Measurements from ENCODE around the gene EXOC4.

EXOC4 gene

DNA sequence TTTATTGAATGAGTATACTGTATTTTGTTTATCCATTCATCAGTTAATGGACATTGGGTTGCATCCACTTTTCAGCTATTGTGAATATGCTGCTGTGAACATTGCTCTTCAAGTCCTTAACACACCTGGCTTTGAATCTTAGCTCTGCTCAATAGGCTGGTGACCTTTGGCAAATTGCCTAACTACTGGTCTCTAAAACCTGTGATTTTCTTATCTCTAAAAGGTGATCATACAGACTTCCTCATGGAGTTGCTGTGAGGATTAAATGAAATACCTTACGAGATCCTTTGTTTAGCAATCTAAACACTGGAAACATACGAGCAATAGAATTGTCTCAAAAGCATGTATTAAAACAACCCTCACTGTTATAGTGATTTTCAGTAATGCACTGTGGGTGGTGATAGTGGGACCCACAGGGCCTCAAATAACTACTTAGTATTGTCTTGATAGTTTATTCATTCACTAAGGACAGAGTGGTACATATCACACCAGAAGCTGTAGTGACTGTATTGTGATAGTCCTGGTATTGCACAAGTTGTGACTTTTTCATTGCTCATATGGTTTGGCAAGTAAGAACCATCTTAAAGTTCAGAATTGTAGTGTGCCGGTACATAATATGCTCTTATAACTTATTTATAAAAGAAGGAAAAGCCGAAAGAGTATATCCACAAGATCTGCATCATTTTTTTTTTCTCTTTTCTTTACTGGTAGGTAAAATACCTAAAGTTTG, 257.6 kb downstream of the EXOC4 start:
- Histone ChIP-seq H3F3A (ENCODE audit: low read depth) (0 out of 2 replicates have a peak, but pooled peaks cover 1% of the 10 kb centered on the region), H3K4me3 (ENCODE audit: low read length, poor library complexity, severe bottlenecking) (no peak overlapping the region), H3K9me3 (ENCODE audit: insufficient read depth, low read depth, low read length) (peaks cover 6% of the 10 kb centered on the region; the same call in 1 of the 2 replicates), H3K27me3 (ENCODE audit: insufficient read depth, low read length, poor library complexity, severe bottlenecking) (no peaks in the 10 kb centered on the region), H3K36me3 (ENCODE audit: insufficient read depth, low read length) (no peaks in the 10 kb centered on the region), H3K4me1 (ENCODE audit: insufficient read depth, low read length, poor library complexity, severe bottlenecking) (peaks cover 29% of the 10 kb centered on the region), H3K4me2 (ENCODE audit: low read depth, low read length, poor library complexity, severe bottlenecking) (no peak overlapping the region), H3K9ac (ENCODE audit: low read depth, low read length, poor library complexity, severe bottlenecking) (no peak overlapping the region), H3K9me2 (replicated peaks; ENCODE audit: low read depth, low read length) (no peaks in the 10 kb centered on the region), H4K20me1 (ENCODE audit: insufficient read depth, low read length, poor library complexity, severe bottlenecking) (no peaks in the 10 kb centered on the region), H3K79me2 (ENCODE audit: insufficient read depth, low read length) (no peaks in the 10 kb centered on the region), H2AFZ (ENCODE audit: low read length) (no peak overlapping the region)
- TF ChIP-seq EZH2phosphoT487 (IDR thresholded peaks at IDR 0.05; ENCODE audit: borderline replicate concordance) = no peak
- TF ChIP-seq, protein P1, sequence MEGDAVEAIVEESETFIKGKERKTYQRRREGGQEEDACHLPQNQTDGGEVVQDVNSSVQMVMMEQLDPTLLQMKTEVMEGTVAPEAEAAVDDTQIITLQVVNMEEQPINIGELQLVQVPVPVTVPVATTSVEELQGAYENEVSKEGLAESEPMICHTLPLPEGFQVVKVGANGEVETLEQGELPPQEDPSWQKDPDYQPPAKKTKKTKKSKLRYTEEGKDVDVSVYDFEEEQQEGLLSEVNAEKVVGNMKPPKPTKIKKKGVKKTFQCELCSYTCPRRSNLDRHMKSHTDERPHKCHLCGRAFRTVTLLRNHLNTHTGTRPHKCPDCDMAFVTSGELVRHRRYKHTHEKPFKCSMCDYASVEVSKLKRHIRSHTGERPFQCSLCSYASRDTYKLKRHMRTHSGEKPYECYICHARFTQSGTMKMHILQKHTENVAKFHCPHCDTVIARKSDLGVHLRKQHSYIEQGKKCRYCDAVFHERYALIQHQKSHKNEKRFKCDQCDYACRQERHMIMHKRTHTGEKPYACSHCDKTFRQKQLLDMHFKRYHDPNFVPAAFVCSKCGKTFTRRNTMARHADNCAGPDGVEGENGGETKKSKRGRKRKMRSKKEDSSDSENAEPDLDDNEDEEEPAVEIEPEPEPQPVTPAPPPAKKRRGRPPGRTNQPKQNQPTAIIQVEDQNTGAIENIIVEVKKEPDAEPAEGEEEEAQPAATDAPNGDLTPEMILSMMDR (conservative IDR thresholded peaks at IDR 0.05; ENCODE audit: low read length) = no peak

DNA sequence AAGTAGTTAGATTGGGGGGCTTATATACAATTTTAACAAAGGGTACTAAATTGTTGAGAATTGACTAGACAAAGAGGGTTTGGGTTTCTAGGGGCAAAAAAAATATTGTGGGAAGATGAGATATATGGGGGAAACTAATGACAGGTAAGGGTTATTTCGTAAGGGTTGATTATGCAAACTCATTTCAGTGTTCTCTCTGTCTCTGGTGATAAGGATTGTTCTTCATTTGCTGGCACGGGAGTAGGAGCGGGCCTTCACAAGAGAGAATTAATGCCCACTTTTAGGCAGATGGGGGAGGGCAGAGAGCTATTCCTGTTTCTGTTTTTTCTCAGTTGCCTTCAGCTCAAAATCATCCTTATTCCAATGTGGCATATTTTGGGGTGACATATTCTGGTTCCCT, 258.4 kb downstream of the EXOC4 start:
- Histone ChIP-seq H3K36me3 (ENCODE audit: insufficient read depth, low read length) (no peaks in the 10 kb centered on the region), H4K20me1 (ENCODE audit: insufficient read depth, low read length, poor library complexity, severe bottlenecking) (no peaks in the 10 kb centered on the region), H3K4me2 (ENCODE audit: low read depth, low read length, poor library complexity, severe bottlenecking) (no peak overlapping the region), H3K79me2 (ENCODE audit: insufficient read depth, low read length) (no peaks in the 10 kb centered on the region), H3K9me2 (replicated peaks; ENCODE audit: low read depth, low read length) (no peaks in the 10 kb centered on the region), H3F3A (ENCODE audit: low read depth) (no peaks in the 10 kb centered on the region), H3K4me3 (ENCODE audit: low read length, poor library complexity, severe bottlenecking) (no peak overlapping the region), H2AFZ (ENCODE audit: low read length) (no peak overlapping the region), H3K4me1 (ENCODE audit: insufficient read depth, low read length, poor library complexity, severe bottlenecking) (peaks cover 21% of the 10 kb centered on the region), H3K9me3 (ENCODE audit: insufficient read depth, low read depth, low read length) (peaks cover 6% of the 10 kb centered on the region; the same call in 1 of the 2 replicates), H3K27me3 (ENCODE audit: insufficient read depth, low read length, poor library complexity, severe bottlenecking) (no peaks in the 10 kb centered on the region), H3K9ac (ENCODE audit: low read depth, low read length, poor library complexity, severe bottlenecking) (no peak overlapping the region)
- TF ChIP-seq, protein P1 (conservative IDR thresholded peaks at IDR 0.05; ENCODE audit: low read length) = no peak
- no peak for TF ChIP-seq EZH2phosphoT487 (IDR thresholded peaks at IDR 0.05; ENCODE audit: borderline replicate concordance)

DNA sequence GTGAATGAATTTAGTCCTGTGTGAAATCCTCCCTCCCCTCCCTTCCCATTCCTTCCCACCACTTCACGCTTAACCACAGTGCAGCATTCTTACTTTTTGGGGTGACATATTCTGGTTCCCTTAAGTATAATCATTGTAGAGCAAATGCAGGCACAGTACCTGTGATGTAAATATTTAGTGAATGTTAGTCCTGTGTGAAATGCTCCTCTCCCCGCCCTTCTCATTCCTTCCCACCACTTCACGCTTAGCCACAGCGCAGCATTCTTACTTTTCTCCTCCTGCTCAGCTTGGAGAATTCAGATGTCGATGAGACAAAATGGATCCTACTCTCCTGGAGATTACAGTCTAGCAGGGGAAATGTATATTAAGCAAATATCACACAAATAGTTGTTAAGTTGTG, 258.8 kb downstream of the EXOC4 start:
- H3K4me2 ChIP-seq (ENCODE audit: low read depth, low read length, poor library complexity, severe bottlenecking) = no peak overlapping the region

More for the DNA sequence above, 258.8 kb downstream of the EXOC4 start:
- H3K36me3 ChIP-seq (ENCODE audit: insufficient read depth, low read length) = no peaks in the 10 kb centered on the region
- H3K9ac ChIP-seq (ENCODE audit: low read depth, low read length, poor library complexity, severe bottlenecking) = no peak overlapping the region
- H3K79me2 ChIP-seq (ENCODE audit: insufficient read depth, low read length) = no peaks in the 10 kb centered on the region
- no peaks in the 10 kb centered on the region for H3K27me3 ChIP-seq (ENCODE audit: insufficient read depth, low read length, poor library complexity, severe bottlenecking)
- TF ChIP-seq EZH2phosphoT487 (IDR thresholded peaks at IDR 0.05; ENCODE audit: borderline replicate concordance) = no peak
- TF ChIP-seq, protein P1 (conservative IDR thresholded peaks at IDR 0.05; ENCODE audit: low read length) = no peak
- H3K9me3 ChIP-seq (ENCODE audit: insufficient read depth, low read depth, low read length) = peaks cover 6% of the 10 kb centered on the region; the same call in 1 of the 2 replicates
- no peaks in the 10 kb centered on the region for H4K20me1 ChIP-seq (ENCODE audit: insufficient read depth, low read length, poor library complexity, severe bottlenecking)
- H3F3A ChIP-seq (ENCODE audit: low read depth) = no peaks in the 10 kb centered on the region
- H3K9me2 ChIP-seq (replicated peaks; ENCODE audit: low read depth, low read length) = no peaks in the 10 kb centered on the region
- H3K4me1 ChIP-seq (ENCODE audit: insufficient read depth, low read length, poor library complexity, severe bottlenecking) = peaks cover 17% of the 10 kb centered on the region
- H3K4me3 ChIP-seq (ENCODE audit: low read length, poor library complexity, severe bottlenecking) = no peak overlapping the region
- H2AFZ ChIP-seq (ENCODE audit: low read length) = no peak overlapping the region
